Activated CD8-positive, alpha-beta T cell treated with anti-CD3 and anti-CD28 coated beads for 36 hours (primary cell): ENCODE measurements around the gene NAA20. TPM values are rescaled to one million over a fixed set of nuclear protein-coding genes. Genes with fewer than 3 reads are reported as not detected.

Experiments used
- ATAC-seq: fragments of 200-7000 bp; cut with Tn5 transposase; one replicate; pipeline ENCODE4 v1.10.0; 2021; ENCODE audit warnings: mild to moderate bottlenecking, moderate library complexity
- CTCF ChIA-PET: fragments of 350-600 bp; sonication (Branson Sonifier 250); formaldehyde crosslinking; loops from one replicate; lab custom pipeline; 2021; ENCODE audit warnings: antibody characterized with exemption; lab: Charles Lee
- POLR2A ChIA-PET: fragments of 350-600 bp; sonication (Branson Sonifier 250); formaldehyde crosslinking; loops from one replicate; lab custom pipeline; 2021; ENCODE audit warnings: antibody characterized with exemption; lab: Charles Lee
- DNase-seq: peaks from one replicate; pipeline ENCODE4 v3.0.0-alpha.2; 2020
- H3K27ac Mint-ChIP-seq: one replicate; pipeline ENCODE4 v1.8.0; 2021; ENCODE audit warnings: mild to moderate bottlenecking, mixed read lengths
- H3K27me3 Mint-ChIP-seq: one replicate; pipeline ENCODE4 v1.8.0; 2021; ENCODE audit warnings: mixed read lengths
- H3K36me3 Mint-ChIP-seq: one replicate; pipeline ENCODE4 v1.8.0; 2021; ENCODE audit warnings: low read depth, mixed read lengths
- H3K4me1 Mint-ChIP-seq: one replicate; pipeline ENCODE4 v1.8.0; 2021; ENCODE audit warnings: low read depth, mixed read lengths
- H3K4me3 Mint-ChIP-seq: one replicate; pipeline ENCODE4 v1.8.0; 2021; ENCODE audit warnings: mild to moderate bottlenecking, moderate library complexity, mixed read lengths
- H3K9me3 Mint-ChIP-seq: one replicate; pipeline ENCODE4 v1.8.0; 2021; ENCODE audit warnings: mixed read lengths
- intact Hi-C: fragments of 100-400 bp; cut with micrococcal nuclease; formaldehyde crosslinking; loops from one replicate; pipeline ENCODE4 v1.10.0; 2022
- total RNA-seq, 2 experiments: library from RNA; stranded (reverse); gene quantifications; one replicate each; pipeline ENCODE4 v1.2.3, GENCODE V29; 2021
- TF ChIP-seq, protein P1 (sequence below): fragments of 200-600 bp; IDR thresholded peaks from one replicate; pipeline ENCODE4 v1.8.0; 2022; ENCODE audit warnings: antibody characterized with exemption, mild to moderate bottlenecking

NAA20 gene
- total RNA-seq, 2 experiments from 2014 or later = 99.8 to 100 TPM

- Mint-ChIP-seq H3K4me1 (no peaks in the 10 kb centered on the region), H3K27ac (no peak overlapping the region), H3K4me3 (no peak overlapping the region), H3K27me3 (peaks cover 4% of the 10 kb centered on the region), H3K9me3 (no peaks in the 10 kb centered on the region), H3K36me3 (no peaks in the 10 kb centered on the region)
- TF ChIP-seq, protein P1, sequence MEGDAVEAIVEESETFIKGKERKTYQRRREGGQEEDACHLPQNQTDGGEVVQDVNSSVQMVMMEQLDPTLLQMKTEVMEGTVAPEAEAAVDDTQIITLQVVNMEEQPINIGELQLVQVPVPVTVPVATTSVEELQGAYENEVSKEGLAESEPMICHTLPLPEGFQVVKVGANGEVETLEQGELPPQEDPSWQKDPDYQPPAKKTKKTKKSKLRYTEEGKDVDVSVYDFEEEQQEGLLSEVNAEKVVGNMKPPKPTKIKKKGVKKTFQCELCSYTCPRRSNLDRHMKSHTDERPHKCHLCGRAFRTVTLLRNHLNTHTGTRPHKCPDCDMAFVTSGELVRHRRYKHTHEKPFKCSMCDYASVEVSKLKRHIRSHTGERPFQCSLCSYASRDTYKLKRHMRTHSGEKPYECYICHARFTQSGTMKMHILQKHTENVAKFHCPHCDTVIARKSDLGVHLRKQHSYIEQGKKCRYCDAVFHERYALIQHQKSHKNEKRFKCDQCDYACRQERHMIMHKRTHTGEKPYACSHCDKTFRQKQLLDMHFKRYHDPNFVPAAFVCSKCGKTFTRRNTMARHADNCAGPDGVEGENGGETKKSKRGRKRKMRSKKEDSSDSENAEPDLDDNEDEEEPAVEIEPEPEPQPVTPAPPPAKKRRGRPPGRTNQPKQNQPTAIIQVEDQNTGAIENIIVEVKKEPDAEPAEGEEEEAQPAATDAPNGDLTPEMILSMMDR = peak; percentile 74
- ATAC-seq (no peak), DNase-seq (peak; percentile 48)
- ChIA-PET POLR2A (no interaction called here), CTCF (interaction anchor here (0.6 to 2.8 kb wide), 4 partner anchors 13 to 1625 kb away, joined by 3 to 8 read pairs (median 4); no protein-coding TSS in a partner anchor)
- intact Hi-C loops = loop anchor here (2.0 to 10.0 kb wide), 2 partner anchors 211 to 301 kb away; no protein-coding TSS in a partner anchor
Measured at GRCh38 chr20:19995220-19995863, 21.8 kb upstream of the NAA20 start.

DNA sequence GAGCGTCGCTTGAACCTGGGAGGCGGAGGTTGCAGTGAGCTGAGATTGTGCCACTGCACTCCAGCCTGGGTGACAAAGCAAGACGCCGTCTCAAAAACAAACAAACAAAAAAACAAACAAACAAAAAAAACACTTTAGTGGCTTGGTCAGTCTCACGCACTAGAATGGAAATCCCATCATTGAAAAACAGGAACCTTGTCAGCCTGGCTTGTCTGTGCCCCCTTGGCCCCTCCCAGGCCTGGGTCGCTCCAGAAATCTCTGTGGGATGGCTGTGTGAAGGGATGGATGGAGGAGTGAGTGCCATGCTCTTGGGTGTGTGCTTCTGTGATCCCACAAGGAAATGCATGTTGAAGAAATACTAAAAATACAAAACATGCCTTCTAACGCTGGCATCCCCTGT is 20.9 kb upstream of the NAA20 start:
- H3K27ac Mint-ChIP-seq = no peak overlapping the region
- H3K36me3 Mint-ChIP-seq = no peaks in the 10 kb centered on the region
- no peak overlapping the region for H3K4me3 Mint-ChIP-seq
- ATAC-seq (no peak), DNase-seq (no peak)
- TF ChIP-seq, protein P1 = no peak
- intact Hi-C loops = loop anchor here (10.0 kb wide), 1 partner anchor 301 kb away; no protein-coding TSS in a partner anchor
- peaks cover 9% of the 10 kb centered on the region for H3K27me3 Mint-ChIP-seq
- H3K4me1 Mint-ChIP-seq = no peaks in the 10 kb centered on the region
- ChIA-PET POLR2A (no interaction called here), CTCF (interaction anchor here (0.9 kb wide), 1 partner anchor 13 kb away, joined by 4 read pairs; no protein-coding TSS in a partner anchor)
- no peaks in the 10 kb centered on the region for H3K9me3 Mint-ChIP-seq

DNA sequence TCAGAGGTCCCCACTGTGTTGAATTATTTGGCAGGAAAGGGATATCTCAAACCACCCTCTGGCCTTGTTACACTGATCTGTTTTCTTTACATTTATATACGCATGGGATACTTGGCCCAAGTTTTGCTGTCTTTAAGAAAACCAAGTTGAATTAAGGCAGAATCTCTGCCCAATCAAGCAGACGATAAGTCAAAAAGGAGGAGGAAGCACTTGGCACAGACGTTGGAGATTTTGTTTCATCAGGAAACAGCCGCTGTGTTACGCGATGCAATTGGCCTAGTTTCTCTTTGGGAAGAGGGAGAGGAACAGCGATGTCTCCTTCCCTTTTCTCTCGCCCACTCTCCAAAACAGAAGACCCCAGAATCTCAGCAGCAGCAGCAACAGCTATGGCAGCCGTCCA is 20.2 kb upstream of the NAA20 start:
- intact Hi-C loops = loop anchor here (10.0 kb wide), 1 partner anchor 302 kb away; no protein-coding TSS in a partner anchor

GRCh38 chr20:19998990-19999705 is 18.0 kb upstream of the NAA20 start:
- TF ChIP-seq, protein P1 = no peak
- intact Hi-C loops = loop anchor here (10.0 kb wide), 1 partner anchor 304 kb away; no protein-coding TSS in a partner anchor
- ChIA-PET POLR2A (interaction anchor here (0.8 kb wide), 1 partner anchor 14 kb away, joined by 3 read pairs; no protein-coding TSS in a partner anchor), CTCF (interaction anchor here (0.8 to 3.7 kb wide), 2 partner anchors 214 to 968 kb away, joined by 3 to 14 read pairs; no protein-coding TSS in a partner anchor)
- ATAC-seq (no peak), DNase-seq (no peak)
- no peaks in the 10 kb centered on the region for H3K9me3 Mint-ChIP-seq
- peaks cover 27% of the 10 kb centered on the region for H3K27me3 Mint-ChIP-seq
- no peaks in the 10 kb centered on the region for H3K36me3 Mint-ChIP-seq
- H3K4me3 Mint-ChIP-seq = no peak overlapping the region
- H3K4me1 Mint-ChIP-seq = peaks cover 17% of the 10 kb centered on the region
- H3K27ac Mint-ChIP-seq = no peak overlapping the region

More for the DNA sequence above, 20.2 kb upstream of the NAA20 start:
- no peak overlapping the region for H3K27ac Mint-ChIP-seq
- DNase-seq (no peak), ATAC-seq (no peak)
- ChIA-PET POLR2A (no interaction called here), CTCF (interaction anchor here (0.9 to 3.7 kb wide), 2 partner anchors 12 to 212 kb away, joined by 4 to 14 read pairs; no protein-coding TSS in a partner anchor)
- H3K27me3 Mint-ChIP-seq = peaks cover 12% of the 10 kb centered on the region
- H3K36me3 Mint-ChIP-seq = no peaks in the 10 kb centered on the region
- no peak overlapping the region for H3K4me3 Mint-ChIP-seq
- no peaks in the 10 kb centered on the region for H3K9me3 Mint-ChIP-seq
- H3K4me1 Mint-ChIP-seq = no peaks in the 10 kb centered on the region
- TF ChIP-seq, protein P1 = no peak
